ENCODE data around the gene GLP2R.

DNA sequence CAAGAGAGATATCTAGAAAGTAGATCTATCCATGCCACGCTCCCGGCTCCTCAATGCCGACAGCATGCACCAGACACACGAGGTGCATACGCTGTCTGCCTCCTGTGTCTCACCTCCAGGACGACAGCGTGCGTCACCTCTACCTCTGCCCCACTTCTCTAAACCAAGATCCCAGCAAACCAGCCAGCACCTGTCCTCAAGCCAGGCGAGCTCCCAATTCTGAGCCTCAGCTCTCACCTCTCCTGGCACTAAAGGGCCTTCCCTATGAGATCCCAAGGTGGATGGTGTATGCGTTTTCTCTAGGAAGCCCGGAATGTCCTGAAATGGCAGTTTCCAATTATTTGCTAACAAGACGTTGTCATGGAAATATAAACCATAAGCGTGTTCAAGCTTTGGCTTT lies 115.6 kb downstream of the GLP2R start:
- no peak for TF ChIP-seq CEBPB (IDR thresholded peaks at IDR 0.05; ENCODE audit: low read depth, low read length)
- TF ChIP-seq RFX5 (IDR thresholded peaks at IDR 0.05; ENCODE audit: borderline replicate concordance, low read depth, low read length), result no peak
- no peak for TF ChIP-seq SP1 (IDR thresholded peaks at IDR 0.05; ENCODE audit: low read depth, low read length)
- TF ChIP-seq EP300 (IDR thresholded peaks at IDR 0.05; ENCODE audit: borderline replicate concordance in 1 of 2, low read depth in 2 of 2, low read length in 2 of 2), result no peak
- TF ChIP-seq, protein P1, sequence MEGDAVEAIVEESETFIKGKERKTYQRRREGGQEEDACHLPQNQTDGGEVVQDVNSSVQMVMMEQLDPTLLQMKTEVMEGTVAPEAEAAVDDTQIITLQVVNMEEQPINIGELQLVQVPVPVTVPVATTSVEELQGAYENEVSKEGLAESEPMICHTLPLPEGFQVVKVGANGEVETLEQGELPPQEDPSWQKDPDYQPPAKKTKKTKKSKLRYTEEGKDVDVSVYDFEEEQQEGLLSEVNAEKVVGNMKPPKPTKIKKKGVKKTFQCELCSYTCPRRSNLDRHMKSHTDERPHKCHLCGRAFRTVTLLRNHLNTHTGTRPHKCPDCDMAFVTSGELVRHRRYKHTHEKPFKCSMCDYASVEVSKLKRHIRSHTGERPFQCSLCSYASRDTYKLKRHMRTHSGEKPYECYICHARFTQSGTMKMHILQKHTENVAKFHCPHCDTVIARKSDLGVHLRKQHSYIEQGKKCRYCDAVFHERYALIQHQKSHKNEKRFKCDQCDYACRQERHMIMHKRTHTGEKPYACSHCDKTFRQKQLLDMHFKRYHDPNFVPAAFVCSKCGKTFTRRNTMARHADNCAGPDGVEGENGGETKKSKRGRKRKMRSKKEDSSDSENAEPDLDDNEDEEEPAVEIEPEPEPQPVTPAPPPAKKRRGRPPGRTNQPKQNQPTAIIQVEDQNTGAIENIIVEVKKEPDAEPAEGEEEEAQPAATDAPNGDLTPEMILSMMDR (IDR thresholded peaks at IDR 0.05; ENCODE audit: control extremely low read depth in 1 of 3, insufficient read depth in 1 of 3, low read depth in 1 of 3, low read length in 3 of 3), result no peak
- no peak for TF ChIP-seq USF2 (IDR thresholded peaks at IDR 0.05; ENCODE audit: low read length)
- no peak for TF ChIP-seq ZNF274 (IDR thresholded peaks at IDR 0.05; ENCODE audit: borderline replicate concordance, extremely low read depth, low read length)
- no peak for TF ChIP-seq GABPA (IDR thresholded peaks at IDR 0.05; ENCODE audit: borderline replicate concordance, insufficient read depth, low read length)
- TF ChIP-seq ATF3 (IDR thresholded peaks at IDR 0.05; ENCODE audit: insufficient read depth, low read depth, low read length), result no peak

Data from H1 (cell line).